ENCODE results near the gene INPP5B. TPM values are rescaled to one million over a fixed set of nuclear protein-coding genes. Genes with fewer than 3 reads are reported as not detected.

INPP5B gene
- total and polyA plus RNA-seq, 9 of the 15 experiments (the other 6 are each of a cell fraction or from before 2014, with no cell fraction given), result 14.1 to 28.7 (median 20.9) TPM

GRCh38 chr1:37859507-37860345 lies 87.1 kb downstream of the INPP5B start, which contains the start of gene MTF1 (continued):
- TF ChIP-seq, protein P1, sequence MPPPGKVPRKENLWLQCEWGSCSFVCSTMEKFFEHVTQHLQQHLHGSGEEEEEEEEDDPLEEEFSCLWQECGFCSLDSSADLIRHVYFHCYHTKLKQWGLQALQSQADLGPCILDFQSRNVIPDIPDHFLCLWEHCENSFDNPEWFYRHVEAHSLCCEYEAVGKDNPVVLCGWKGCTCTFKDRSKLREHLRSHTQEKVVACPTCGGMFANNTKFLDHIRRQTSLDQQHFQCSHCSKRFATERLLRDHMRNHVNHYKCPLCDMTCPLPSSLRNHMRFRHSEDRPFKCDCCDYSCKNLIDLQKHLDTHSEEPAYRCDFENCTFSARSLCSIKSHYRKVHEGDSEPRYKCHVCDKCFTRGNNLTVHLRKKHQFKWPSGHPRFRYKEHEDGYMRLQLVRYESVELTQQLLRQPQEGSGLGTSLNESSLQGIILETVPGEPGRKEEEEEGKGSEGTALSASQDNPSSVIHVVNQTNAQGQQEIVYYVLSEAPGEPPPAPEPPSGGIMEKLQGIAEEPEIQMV (tag; conservative IDR thresholded peaks at IDR 0.05; ENCODE audit: low read depth), result no peak
- TF ChIP-seq CREBBP (IDR thresholded peaks at IDR 0.05; ENCODE audit: low read depth, low read length) (no peak), PHB (CRISPR knock-in tag; IDR thresholded peaks at IDR 0.05) (peak; percentile 33; the same call in 1 of the 2 replicates), MAZ (CRISPR knock-in tag; conservative IDR thresholded peaks at IDR 0.05 in 1 of 2, IDR thresholded peaks at IDR 0.05 in 1 of 2) (peak; percentile 100), NR3C1 (CRISPR knock-in tag; IDR thresholded peaks at IDR 0.05) (no peak), NR4A1 (CRISPR knock-in tag; IDR thresholded peaks at IDR 0.05) (peak; percentile 78; the same call in 1 of the 2 replicates), NR4A1 (tag; IDR thresholded peaks at IDR 0.05) (no peak), SUPT5H (IDR thresholded peaks at IDR 0.05) (peak; percentile 96), STAT6 (CRISPR knock-in tag; IDR thresholded peaks at IDR 0.05) (no peak), OTX1 (CRISPR knock-in tag; IDR thresholded peaks at IDR 0.05) (peak; percentile 39; the same call in 1 of the 2 replicates), PCBP1 (IDR thresholded peaks at IDR 0.05; ENCODE audit: low read depth, low read length, poor library complexity, severe bottlenecking) (peak; percentile 46), PRMT5 (CRISPR knock-in tag; IDR thresholded peaks at IDR 0.05) (no peak), MCM5 (IDR thresholded peaks at IDR 0.05; ENCODE audit: low read depth) (no peak), SMAD3 (CRISPR knock-in tag; conservative IDR thresholded peaks at IDR 0.05) (0 out of 2 replicates have a peak, but pooled peaks have one; percentile 61), TCF7L2 (IDR thresholded peaks at IDR 0.05; ENCODE audit: low read depth, low read length) (no peak), TGIF2 (CRISPR knock-in tag; IDR thresholded peaks at IDR 0.05) (0 out of 2 replicates have a peak, but pooled peaks have one; percentile 27), ZKSCAN8 (CRISPR knock-in tag; IDR thresholded peaks at IDR 0.05) (no peak), ASH1L (IDR thresholded peaks at IDR 0.05; ENCODE audit: borderline replicate concordance, low read depth, partially characterized antibody) (peak; percentile 60), HSF4 (CRISPR knock-in tag; IDR thresholded peaks at IDR 0.05; ENCODE audit: borderline replicate concordance) (no peak)
- TF ChIP-seq, protein P2, sequence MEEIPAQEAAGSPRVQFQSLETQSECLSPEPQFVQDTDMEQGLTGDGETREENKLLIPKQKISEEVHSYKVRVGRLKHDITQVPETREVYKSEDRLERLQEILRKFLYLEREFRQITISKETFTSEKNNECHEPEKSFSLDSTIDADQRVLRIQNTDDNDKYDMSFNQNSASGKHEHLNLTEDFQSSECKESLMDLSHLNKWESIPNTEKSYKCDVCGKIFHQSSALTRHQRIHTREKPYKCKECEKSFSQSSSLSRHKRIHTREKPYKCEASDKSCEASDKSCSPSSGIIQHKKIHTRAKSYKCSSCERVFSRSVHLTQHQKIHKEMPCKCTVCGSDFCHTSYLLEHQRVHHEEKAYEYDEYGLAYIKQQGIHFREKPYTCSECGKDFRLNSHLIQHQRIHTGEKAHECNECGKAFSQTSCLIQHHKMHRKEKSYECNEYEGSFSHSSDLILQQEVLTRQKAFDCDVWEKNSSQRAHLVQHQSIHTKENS (CRISPR knock-in tag; IDR thresholded peaks at IDR 0.05), result 0 out of 2 replicates have a peak, but pooled peaks have one; percentile 77
- TF ChIP-seq, protein P3, sequence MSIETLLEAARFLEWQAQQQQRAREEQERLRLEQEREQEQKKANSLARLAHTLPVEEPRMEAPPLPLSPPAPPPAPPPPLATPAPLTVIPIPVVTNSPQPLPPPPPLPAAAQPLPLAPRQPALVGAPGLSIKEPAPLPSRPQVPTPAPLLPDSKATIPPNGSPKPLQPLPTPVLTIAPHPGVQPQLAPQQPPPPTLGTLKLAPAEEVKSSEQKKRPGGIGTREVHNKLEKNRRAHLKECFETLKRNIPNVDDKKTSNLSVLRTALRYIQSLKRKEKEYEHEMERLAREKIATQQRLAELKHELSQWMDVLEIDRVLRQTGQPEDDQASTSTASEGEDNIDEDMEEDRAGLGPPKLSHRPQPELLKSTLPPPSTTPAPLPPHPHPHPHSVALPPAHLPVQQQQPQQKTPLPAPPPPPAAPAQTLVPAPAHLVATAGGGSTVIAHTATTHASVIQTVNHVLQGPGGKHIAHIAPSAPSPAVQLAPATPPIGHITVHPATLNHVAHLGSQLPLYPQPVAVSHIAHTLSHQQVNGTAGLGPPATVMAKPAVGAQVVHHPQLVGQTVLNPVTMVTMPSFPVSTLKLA (conservative IDR thresholded peaks at IDR 0.05), result peak; percentile 96 to 98

Data from K562 (cell line).